Astrocyte of the cerebellum (primary cell): Measurements from ENCODE around the gene KDM4B.

Experiments used
- DNase-seq: peaks from one replicate; pipeline ENCODE4 v3.0.0-alpha.2; 2011; ENCODE audit warnings: low read depth
- H3K4me3 ChIP-seq: 2 replicates; pipeline ENCODE4 v1.5.1; 2011; ENCODE audit warnings: mild to moderate bottlenecking, low read depth, low read length, moderate library complexity
- CTCF ChIP-seq: IDR thresholded peaks from 2 replicates; pipeline ENCODE4 v1.5.1; 2012; ENCODE audit warnings: low read length, low read depth, moderate library complexity, mild to moderate bottlenecking; ENCODE audit errors: missing control alignments
- in situ Hi-C: cut with HindIII; loops from 2 replicates; pipeline ENCODE4 v1.10.0; 2017; ENCODE audit warnings: low sequenced_read_pairs

The KDM4B gene

GRCh38 chr19:5130371-5131030 is 161.6 kb downstream of the KDM4B start:
- DNase-seq, result no peak
- no peak overlapping the region for H3K4me3 ChIP-seq
- no peak for TF ChIP-seq CTCF
- in situ Hi-C loops, result no loop called here

GRCh38 chr19:5131031-5131505 is 162.2 kb downstream of the KDM4B start:
- in situ Hi-C loops, result no loop called here
- no peak for DNase-seq
- no peak for TF ChIP-seq CTCF
- no peak overlapping the region for H3K4me3 ChIP-seq

- no peak for TF ChIP-seq CTCF
- DNase-seq, result no peak
- H3K4me3 ChIP-seq, result no peak overlapping the region
- in situ Hi-C loops, result no loop called here
Measured at GRCh38 chr19:5131506-5132205, 162.7 kb downstream of the KDM4B start.

- in situ Hi-C loops, result no loop called here
- no peak for TF ChIP-seq CTCF
- DNase-seq, result no peak
- H3K4me3 ChIP-seq, result no peak overlapping the region
Measured at GRCh38 chr19:5132206-5132560, 163.3 kb downstream of the KDM4B start.

- in situ Hi-C loops, result no loop called here
- H3K4me3 ChIP-seq, result no peak overlapping the region
- no peak for TF ChIP-seq CTCF
- DNase-seq, result no peak
Measured at GRCh38 chr19:5132698-5133651, 164.1 kb downstream of the KDM4B start.

- in situ Hi-C loops, result no loop called here
- no peak overlapping the region for H3K4me3 ChIP-seq
- no peak for DNase-seq
- TF ChIP-seq CTCF, result no peak
Measured at GRCh38 chr19:5133986-5134595, 165.2 kb downstream of the KDM4B start.
